Stimulated activated CD8-positive, alpha-beta memory T cell treated with anti-CD3 and anti-CD28 coated beads, Interleukin-4, amount 100 ng/mL, for 24 hours (primary cell): ENCODE results near the gene IPO9.

Experiments
- DNase-seq: peaks from one replicate; pipeline ENCODE4 v3.0.0-alpha.2; 2020; ENCODE audit warnings: low read depth

The IPO9 gene

DNA sequence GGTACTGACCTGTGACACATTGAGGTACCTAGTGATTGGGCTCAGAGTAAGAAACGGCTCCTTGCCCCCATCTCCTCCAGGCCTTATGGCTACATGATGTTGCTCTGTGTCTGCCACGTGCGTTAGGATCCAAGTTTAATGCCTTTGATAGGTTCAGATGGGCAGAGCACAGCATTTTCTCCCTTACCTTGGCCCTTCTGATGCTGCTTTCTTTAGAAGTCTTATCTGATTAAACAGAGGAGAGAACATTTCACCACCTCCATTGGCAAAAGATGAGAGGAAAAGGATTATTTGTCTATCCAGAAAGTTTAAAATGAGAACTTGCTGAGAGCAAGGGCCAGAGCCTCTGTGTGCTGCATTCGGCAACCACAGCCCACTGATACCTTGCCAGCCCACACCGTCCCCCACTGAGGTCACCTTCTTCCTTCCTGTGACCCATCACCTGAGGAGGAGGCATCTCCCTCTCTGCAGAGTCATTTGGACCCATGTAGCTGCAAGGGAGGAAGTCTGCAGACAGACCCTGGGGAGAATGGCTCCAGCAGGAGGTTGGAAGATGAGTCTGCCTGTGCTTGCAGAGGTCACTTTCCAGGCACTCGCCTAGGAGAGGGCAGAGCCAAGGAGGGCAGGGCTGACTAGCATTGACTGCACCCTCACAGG, 76.4 kb downstream of the IPO9 start:
- no peak for DNase-seq

- no peak for DNase-seq
These were observed 77.4 kb downstream of the IPO9 start for GRCh38 chr1:201906336-201906735.

GRCh38 chr1:201907621-201908020, 78.7 kb downstream of the IPO9 start:
- DNase-seq: no peak

GRCh38 chr1:201911826-201912571, 83.0 kb downstream of the IPO9 start:
- no peak for DNase-seq

GRCh38 chr1:201912832-201913231, 83.9 kb downstream of the IPO9 start:
- DNase-seq: no peak

- no peak for DNase-seq
These were observed 85.7 kb downstream of the IPO9 start for GRCh38 chr1:201914456-201915235.

- DNase-seq: no peak
These were observed 87.8 kb downstream of the IPO9 start for GRCh38 chr1:201916649-201917249.

GRCh38 chr1:201917362-201918033, 88.5 kb downstream of the IPO9 start:
- DNase-seq: no peak

DNA sequence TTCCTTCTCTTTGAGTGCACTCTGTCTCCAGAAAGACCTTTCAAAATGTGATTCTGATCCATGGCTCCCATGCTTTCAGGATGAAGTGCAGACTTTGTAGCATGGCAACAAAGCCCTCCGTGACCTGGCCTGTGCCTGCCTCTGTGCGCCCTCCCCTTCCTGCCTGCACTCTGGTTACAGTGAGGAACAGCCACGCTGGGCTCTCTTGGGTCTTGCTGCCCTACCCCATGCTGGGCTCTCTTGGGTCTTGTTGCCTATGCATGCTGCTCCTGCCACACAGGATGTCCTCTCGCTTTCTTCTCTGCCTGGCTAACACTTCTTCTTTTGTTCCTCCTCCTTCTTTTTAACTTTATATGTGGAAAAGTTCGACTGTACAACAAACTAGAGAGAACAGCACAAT, 89.4 kb downstream of the IPO9 start:
- DNase-seq: no peak

- no peak for DNase-seq
These were observed 93.1 kb downstream of the IPO9 start for GRCh38 chr1:201921952-201922558.

- no peak for DNase-seq
These were observed 96.3 kb downstream of the IPO9 start for GRCh38 chr1:201925301-201925567.

DNA sequence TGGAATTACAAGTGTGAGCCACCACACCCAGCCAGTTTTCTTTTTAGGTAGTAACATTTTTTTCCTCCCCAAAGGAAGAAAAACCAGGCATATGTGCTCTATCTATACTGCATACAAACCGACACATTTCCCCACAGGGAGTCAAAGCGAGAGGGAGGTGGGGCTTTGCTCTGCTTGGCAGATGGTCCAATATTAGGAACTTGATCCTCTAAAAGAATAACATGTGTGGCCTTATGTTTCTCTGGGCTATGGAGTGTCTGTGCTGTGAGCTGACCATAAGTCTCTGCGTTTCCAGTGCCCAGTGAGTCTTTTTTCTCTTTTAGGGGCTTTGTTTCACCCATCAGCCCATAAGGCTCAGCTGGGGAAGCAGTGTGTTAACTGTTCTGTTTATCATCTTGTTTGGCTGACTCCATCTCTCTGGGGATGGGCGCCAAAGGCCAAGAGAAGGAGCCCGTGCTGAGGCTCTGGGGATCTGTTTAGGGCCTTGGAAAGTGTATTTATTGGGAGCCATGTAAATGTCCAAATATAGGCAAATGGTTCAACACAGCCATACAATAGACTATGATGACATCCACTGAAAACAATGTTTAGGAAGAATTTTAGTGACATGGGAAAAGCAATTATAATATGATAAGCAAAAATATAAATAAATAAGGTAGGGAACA, 97.2 kb downstream of the IPO9 start:
- DNase-seq: no peak

DNA sequence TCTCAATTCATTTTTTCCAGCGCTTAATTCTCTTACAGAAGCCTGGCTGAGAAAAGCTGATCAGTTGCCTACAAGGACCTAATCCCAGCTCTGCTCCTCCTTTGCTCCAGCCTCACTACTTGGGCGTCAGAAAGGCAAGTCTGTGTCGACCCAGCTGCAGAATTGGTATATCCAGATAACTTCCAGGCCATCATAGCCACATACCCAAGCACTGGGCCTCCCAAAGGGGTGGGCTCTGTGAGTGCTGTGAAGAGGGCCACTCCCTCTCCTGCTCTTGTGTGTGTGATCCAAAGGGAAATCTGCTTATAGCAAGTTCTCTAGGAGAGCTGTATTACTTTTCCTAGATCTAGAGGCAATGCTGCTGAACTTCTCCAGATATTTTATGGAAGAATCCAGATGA, 99.3 kb downstream of the IPO9 start:
- no peak for DNase-seq

DNA sequence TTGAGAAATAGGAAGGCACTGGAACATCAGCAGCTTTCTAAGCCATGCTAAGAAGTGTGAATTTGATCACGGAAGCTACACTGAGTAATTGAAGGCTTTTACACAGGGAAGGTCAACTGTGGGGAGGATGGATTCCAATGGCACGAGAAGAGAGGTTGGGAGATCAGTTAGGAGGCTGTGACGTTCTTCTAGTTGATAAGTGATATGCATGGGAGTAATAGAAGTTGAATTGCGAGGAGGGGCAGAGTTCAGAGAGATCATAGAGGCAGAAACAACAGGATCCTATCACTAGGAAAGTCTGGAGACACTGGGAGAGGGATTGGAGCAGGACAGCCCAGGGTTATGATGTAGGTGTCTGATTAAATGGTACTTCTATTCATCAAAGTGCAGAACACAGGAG, 101.2 kb downstream of the IPO9 start:
- DNase-seq: no peak

DNA sequence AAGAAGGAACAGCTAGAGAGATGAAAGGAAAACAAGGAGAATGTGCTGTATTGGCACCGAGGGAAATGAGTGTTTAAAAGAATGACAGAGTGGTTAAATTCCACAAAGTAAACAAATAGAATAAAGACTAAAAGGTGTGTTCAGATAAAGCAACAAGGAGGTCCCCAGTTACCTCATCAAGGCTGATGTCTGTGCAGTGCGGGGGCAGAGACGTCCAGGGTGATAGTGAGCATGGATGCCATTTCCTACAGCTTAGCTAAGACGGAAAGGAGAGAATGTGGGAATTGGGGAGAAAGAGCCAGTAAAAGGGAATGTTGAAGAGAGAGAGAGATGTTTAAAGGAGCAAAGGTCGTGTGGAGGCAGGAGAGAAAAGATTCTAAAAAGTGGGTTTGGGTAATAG, 101.8 kb downstream of the IPO9 start:
- no peak for DNase-seq
